GM19455 (cell line): ENCODE data around the gene CKMT1A.

Experiments
- ATAC-seq: cut with Tn5 transposase; IDR thresholded peaks from one replicate; pipeline ENCODE4 v1.9.1; 2021; ENCODE audit not compliant: unreplicated experiment

The CKMT1A gene

GRCh38 chr15:43746903-43747309 lies 53.2 kb downstream of the CKMT1A start:
- peak; percentile 10 for ATAC-seq

GRCh38 chr15:43748376-43748775 lies 54.7 kb downstream of the CKMT1A start:
- ATAC-seq = no peak
